Measurements from ENCODE around the gene YJEFN3. TPM values are rescaled to one million over a fixed set of nuclear protein-coding genes. Genes with fewer than 3 reads are reported as not detected.

YJEFN3 gene
- total and polyA plus RNA-seq, 2 donors (not counting 3 experiments of a cell fraction or from before 2014, with no cell fraction given) = 1.9 to 2.1 TPM

DNA sequence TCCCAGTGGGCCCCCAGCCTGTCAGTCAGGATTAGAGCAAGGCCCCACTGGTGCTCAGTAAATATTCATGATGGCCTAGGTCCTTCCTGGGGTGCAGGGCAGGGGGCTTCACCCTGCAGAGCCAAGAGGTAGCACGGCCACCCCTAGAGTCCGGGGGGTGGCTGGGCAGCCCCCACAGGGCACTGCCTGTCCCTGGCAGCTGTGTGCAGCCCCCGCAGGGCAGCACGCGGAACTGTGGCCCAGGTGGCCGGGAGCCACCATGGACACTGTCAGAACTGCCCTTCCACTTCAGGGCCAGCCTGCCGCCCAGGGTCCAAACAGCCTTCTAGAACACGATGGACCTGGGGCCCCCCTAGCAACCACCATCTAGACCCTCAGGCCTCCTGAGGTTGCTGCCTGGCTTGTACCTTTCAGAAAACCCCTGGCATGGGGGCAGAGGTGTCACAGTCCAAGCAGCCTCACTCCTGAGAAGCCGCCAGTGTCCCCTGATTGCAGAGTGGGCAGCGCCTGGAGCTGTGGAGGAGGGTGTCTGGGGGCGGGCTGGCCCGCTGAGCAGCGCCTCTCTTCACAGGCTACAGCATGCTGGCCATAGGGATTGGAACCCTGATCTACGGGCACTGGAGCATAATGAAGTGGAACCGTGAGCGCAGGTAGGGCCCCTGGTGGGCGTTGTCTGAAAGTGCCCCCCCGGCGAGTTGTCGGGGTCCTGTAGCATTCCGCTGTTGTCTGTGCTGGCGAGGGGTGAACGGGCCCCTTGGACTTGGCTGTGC is 2.9 kb upstream of the YJEFN3 start:
- no peaks in the 10 kb centered on the region for H4K20me1 ChIP-seq (replicated peaks; ENCODE audit: control insufficient read depth, extremely low read depth, insufficient read depth, low read length)
- FAIRE-seq = no peak
- no peak overlapping the region for H3K27ac ChIP-seq (ENCODE audit: insufficient read depth, low read depth, low read length)
- H3K4me3 ChIP-seq (replicated peaks in 1 of 3; ENCODE audit: insufficient read depth in 1 of 3, low read depth in 1 of 3, low read length in 3 of 3) = no peak overlapping the region
- no peaks in the 10 kb centered on the region for H3K9me1 ChIP-seq (replicated peaks; ENCODE audit: control insufficient read depth, extremely low read depth, insufficient read depth, low read length)
- H3K9me3 ChIP-seq (replicated peaks; ENCODE audit: control insufficient read depth, insufficient read depth, low read length) = no peaks in the 10 kb centered on the region
- no peaks in the 10 kb centered on the region for H3K36me3 ChIP-seq (ENCODE audit: control insufficient read depth in 2 of 2, extremely low read depth in 1 of 2, insufficient read depth in 2 of 2, low read length in 2 of 2)
- intact Hi-C loops (cut with micrococcal nuclease) = no loop called here
- CTCF ChIA-PET = no interaction called here
- no peaks in the 10 kb centered on the region for H3K4me1 ChIP-seq (ENCODE audit: control insufficient read depth, extremely low read depth, insufficient read depth, low read length)
- H3K27me3 ChIP-seq (ENCODE audit: control insufficient read depth in 2 of 2, insufficient read depth in 2 of 2, low read length in 2 of 2) = no peaks in the 10 kb centered on the region
- no peak overlapping the region for H3K9ac ChIP-seq (replicated peaks; ENCODE audit: extremely low read depth, insufficient read depth, low read length)
- peaks cover 3% of the 10 kb centered on the region for H3K79me2 ChIP-seq (ENCODE audit: control insufficient read depth, insufficient read depth, low read length)
- dilution Hi-C loops (cut with MboI; ENCODE audit: extremely low pct_ligation_motif_present, low sequenced_read_pairs) = no loop called here
- H3K4me2 ChIP-seq (ENCODE audit: insufficient read depth, low read length) = no peak overlapping the region
- DNase-seq (ENCODE audit: low read depth, low spot score) = no peak
- no peak for TF ChIP-seq GATA2 (IDR thresholded peaks at IDR 0.05; ENCODE audit: insufficient read depth, insufficient read length, low read depth, low read length)
- no peak for TF ChIP-seq POLR2AphosphoS5 (IDR thresholded peaks at IDR 0.05; ENCODE audit: insufficient read depth, low read depth, low read length)
- TF ChIP-seq EZH2 (IDR thresholded peaks at IDR 0.05; ENCODE audit: borderline replicate concordance, low read depth, low read length, severe bottlenecking) = no peak
- TF ChIP-seq, protein P1, sequence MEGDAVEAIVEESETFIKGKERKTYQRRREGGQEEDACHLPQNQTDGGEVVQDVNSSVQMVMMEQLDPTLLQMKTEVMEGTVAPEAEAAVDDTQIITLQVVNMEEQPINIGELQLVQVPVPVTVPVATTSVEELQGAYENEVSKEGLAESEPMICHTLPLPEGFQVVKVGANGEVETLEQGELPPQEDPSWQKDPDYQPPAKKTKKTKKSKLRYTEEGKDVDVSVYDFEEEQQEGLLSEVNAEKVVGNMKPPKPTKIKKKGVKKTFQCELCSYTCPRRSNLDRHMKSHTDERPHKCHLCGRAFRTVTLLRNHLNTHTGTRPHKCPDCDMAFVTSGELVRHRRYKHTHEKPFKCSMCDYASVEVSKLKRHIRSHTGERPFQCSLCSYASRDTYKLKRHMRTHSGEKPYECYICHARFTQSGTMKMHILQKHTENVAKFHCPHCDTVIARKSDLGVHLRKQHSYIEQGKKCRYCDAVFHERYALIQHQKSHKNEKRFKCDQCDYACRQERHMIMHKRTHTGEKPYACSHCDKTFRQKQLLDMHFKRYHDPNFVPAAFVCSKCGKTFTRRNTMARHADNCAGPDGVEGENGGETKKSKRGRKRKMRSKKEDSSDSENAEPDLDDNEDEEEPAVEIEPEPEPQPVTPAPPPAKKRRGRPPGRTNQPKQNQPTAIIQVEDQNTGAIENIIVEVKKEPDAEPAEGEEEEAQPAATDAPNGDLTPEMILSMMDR (IDR thresholded peaks at IDR 0.05; ENCODE audit: extremely low read depth in 1 of 2, insufficient read depth in 1 of 2, low read depth in 1 of 2, low read length in 2 of 2) = no peak
- TF ChIP-seq, protein P2, sequence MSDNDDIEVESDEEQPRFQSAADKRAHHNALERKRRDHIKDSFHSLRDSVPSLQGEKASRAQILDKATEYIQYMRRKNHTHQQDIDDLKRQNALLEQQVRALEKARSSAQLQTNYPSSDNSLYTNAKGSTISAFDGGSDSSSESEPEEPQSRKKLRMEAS (IDR thresholded peaks at IDR 0.05; ENCODE audit: insufficient read depth, insufficient read length) = no peak
- no peak for TF ChIP-seq FOS (IDR thresholded peaks at IDR 0.05; ENCODE audit: borderline replicate concordance, insufficient read depth, low read length)
- TF ChIP-seq POLR2A (IDR thresholded peaks at IDR 0.05; ENCODE audit: low read depth, low read length) = no peak
- TF ChIP-seq JUN (IDR thresholded peaks at IDR 0.05; ENCODE audit: borderline replicate concordance, insufficient read depth, insufficient read length, low read depth) = no peak
- no peak for TF ChIP-seq MYC (IDR thresholded peaks at IDR 0.05; ENCODE audit: low read depth, low read length)
- POLR2A ChIA-PET = no interaction called here
- H2AFZ ChIP-seq (ENCODE audit: low read depth, low read length) = no peak overlapping the region
- BruUV-seq (replicated peaks) = no TSS peak
